WTC11 (cell line): Measurements from ENCODE around the gene MEIOSIN. TPM values are rescaled to one million over a fixed set of nuclear protein-coding genes. Genes with fewer than 3 reads are reported as not detected.

Experiments
- ATAC-seq: fragments of 200-7000 bp; cut with Tn5 transposase; 2 replicates; pipeline ENCODE4 v1.10.0; 2021; ENCODE audit warnings: mild to moderate bottlenecking, moderate library complexity
- CTCF ChIA-PET: fragments of 300-600 bp; sonication (Branson Sonifier 250); formaldehyde crosslinking; loops from one replicate; lab custom pipeline; 2021; ENCODE audit warnings: antibody characterized with exemption; lab: Charles Lee
- POLR2A ChIA-PET: fragments of 350-600 bp; sonication (Branson Sonifier 250); formaldehyde crosslinking; loops from one replicate; lab custom pipeline; 2021; ENCODE audit warnings: antibody characterized with exemption; lab: Charles Lee
- DNase-seq: peaks from one replicate; pipeline ENCODE4 v3.0.0; 2021; ENCODE audit warnings: low spot score
- H3K27ac Mint-ChIP-seq: 2 replicates; pipeline ENCODE4 v1.8.0; 2021; ENCODE audit warnings: mixed read lengths
- H3K27me3 Mint-ChIP-seq: 2 replicates; pipeline ENCODE4 v1.8.0; 2021; ENCODE audit warnings: low read depth, mild to moderate bottlenecking, moderate library complexity, mixed read lengths
- H3K36me3 Mint-ChIP-seq: 2 replicates; pipeline ENCODE4 v1.8.0; 2021; ENCODE audit warnings: mixed read lengths
- H3K4me1 Mint-ChIP-seq: 2 replicates; pipeline ENCODE4 v1.8.0; 2022; ENCODE audit warnings: mixed read lengths
- H3K4me3 Mint-ChIP-seq: 2 replicates; pipeline ENCODE4 v1.8.0; 2021; ENCODE audit warnings: mild to moderate bottlenecking, moderate library complexity, mixed read lengths
- H3K9me3 Mint-ChIP-seq: 2 replicates; pipeline ENCODE4 v1.8.0; 2021; ENCODE audit warnings: mixed read lengths
- CREM ChIP-seq: sonication (generic); formaldehyde crosslinking; IDR thresholded peaks from 2 replicates; pipeline ENCODE4 v1.8.1; 2022; ENCODE audit warnings: mild to moderate bottlenecking, missing genetic modification reagents, moderate library complexity
- EMX1 ChIP-seq: fragments of 250-450 bp; sonication (Bioruptor Pico); IDR thresholded peaks from 2 replicates; pipeline ENCODE4 v1.8.0; 2021; ENCODE audit warnings: mild to moderate bottlenecking
- ESRRA ChIP-seq: sonication (generic); formaldehyde crosslinking; IDR thresholded peaks from 2 replicates; pipeline ENCODE4 v1.8.1; 2022; ENCODE audit warnings: mild to moderate bottlenecking, missing genetic modification reagents, borderline replicate concordance
- ETV6 ChIP-seq: sonication (generic); formaldehyde crosslinking; IDR thresholded peaks from 2 replicates; pipeline ENCODE4 v1.8.1; 2022; ENCODE audit warnings: mild to moderate bottlenecking, missing genetic modification reagents
- GTF2I ChIP-seq: fragments of 250-450 bp; sonication (Bioruptor Pico); conservative IDR thresholded peaks from 2 replicates; pipeline ENCODE4 v1.4.0; 2021; ENCODE audit warnings: mild to moderate bottlenecking
- HMGA2 ChIP-seq: fragments of 250-450 bp; sonication (Bioruptor Pico); IDR thresholded peaks from 2 replicates; pipeline ENCODE4 v1.4.0; 2021; ENCODE audit warnings: mild to moderate bottlenecking, moderate library complexity
- NR1H2 ChIP-seq: sonication (generic); formaldehyde crosslinking; IDR thresholded peaks from 2 replicates; pipeline ENCODE4 v1.9.0; 2021; ENCODE audit warnings: mild to moderate bottlenecking, moderate library complexity, missing genetic modification reagents
- PRRX2 ChIP-seq: fragments of 250-450 bp; sonication (Bioruptor Pico); IDR thresholded peaks from 2 replicates; pipeline ENCODE4 v1.8.0; 2021; ENCODE audit warnings: mild to moderate bottlenecking
- STAT6 ChIP-seq: sonication (generic); formaldehyde crosslinking; conservative IDR thresholded peaks from 2 replicates; pipeline ENCODE4 v1.8.1; 2023; ENCODE audit warnings: mild to moderate bottlenecking, low read depth, missing genetic modification reagents, moderate library complexity
- TP53 ChIP-seq: sonication (generic); formaldehyde crosslinking; IDR thresholded peaks from 2 replicates; pipeline ENCODE4 v1.8.1; 2023; ENCODE audit warnings: mild to moderate bottlenecking, missing genetic modification reagents
- ZBTB21 ChIP-seq: sonication (generic); formaldehyde crosslinking; IDR thresholded peaks from 2 replicates; pipeline ENCODE4 v1.8.1; 2023; ENCODE audit warnings: mild to moderate bottlenecking, missing genetic modification reagents, borderline replicate concordance
- ZBTB43 ChIP-seq: sonication (generic); formaldehyde crosslinking; IDR thresholded peaks from 2 replicates; pipeline ENCODE4 v1.8.1; 2023; ENCODE audit warnings: mild to moderate bottlenecking, missing genetic modification reagents
- ZMAT4 ChIP-seq: fragments of 250-450 bp; sonication (Bioruptor Pico); IDR thresholded peaks from 2 replicates; pipeline ENCODE4 v1.9.0; 2021; ENCODE audit warnings: mild to moderate bottlenecking
- ZNF121 ChIP-seq: sonication (generic); formaldehyde crosslinking; IDR thresholded peaks from 2 replicates; pipeline ENCODE4 v1.8.0; 2023; ENCODE audit warnings: missing genetic modification reagents
- ZNF219 ChIP-seq: sonication (generic); formaldehyde crosslinking; IDR thresholded peaks from 2 replicates; pipeline ENCODE4 v1.8.0; 2023; ENCODE audit warnings: missing genetic modification reagents, mild to moderate bottlenecking, borderline replicate concordance
- total RNA-seq: library from RNA; stranded (reverse); gene quantifications from 3 replicates; pipeline ENCODE4 v1.2.3, GENCODE V29; 2021
- TF ChIP-seq, protein P1 (sequence below): fragments of 250-450 bp; sonication (Bioruptor Pico); conservative IDR thresholded peaks from 2 replicates; pipeline ENCODE4 v1.9.0; 2021; ENCODE audit warnings: mild to moderate bottlenecking
- TF ChIP-seq, protein P2 (sequence below): sonication (generic); formaldehyde crosslinking; IDR thresholded peaks from 2 replicates; pipeline ENCODE4 v1.8.1; 2023; ENCODE audit warnings: mild to moderate bottlenecking, missing genetic modification reagents, moderate library complexity
- TF ChIP-seq, protein P3 (sequence below): fragments of 250-450 bp; sonication (Bioruptor Pico); IDR thresholded peaks from 2 replicates; pipeline ENCODE4 v1.9.0; 2021; ENCODE audit warnings: mild to moderate bottlenecking, borderline replicate concordance

Gene MEIOSIN
- total RNA-seq, 1 experiment from 2014 or later, result not detected

DNA sequence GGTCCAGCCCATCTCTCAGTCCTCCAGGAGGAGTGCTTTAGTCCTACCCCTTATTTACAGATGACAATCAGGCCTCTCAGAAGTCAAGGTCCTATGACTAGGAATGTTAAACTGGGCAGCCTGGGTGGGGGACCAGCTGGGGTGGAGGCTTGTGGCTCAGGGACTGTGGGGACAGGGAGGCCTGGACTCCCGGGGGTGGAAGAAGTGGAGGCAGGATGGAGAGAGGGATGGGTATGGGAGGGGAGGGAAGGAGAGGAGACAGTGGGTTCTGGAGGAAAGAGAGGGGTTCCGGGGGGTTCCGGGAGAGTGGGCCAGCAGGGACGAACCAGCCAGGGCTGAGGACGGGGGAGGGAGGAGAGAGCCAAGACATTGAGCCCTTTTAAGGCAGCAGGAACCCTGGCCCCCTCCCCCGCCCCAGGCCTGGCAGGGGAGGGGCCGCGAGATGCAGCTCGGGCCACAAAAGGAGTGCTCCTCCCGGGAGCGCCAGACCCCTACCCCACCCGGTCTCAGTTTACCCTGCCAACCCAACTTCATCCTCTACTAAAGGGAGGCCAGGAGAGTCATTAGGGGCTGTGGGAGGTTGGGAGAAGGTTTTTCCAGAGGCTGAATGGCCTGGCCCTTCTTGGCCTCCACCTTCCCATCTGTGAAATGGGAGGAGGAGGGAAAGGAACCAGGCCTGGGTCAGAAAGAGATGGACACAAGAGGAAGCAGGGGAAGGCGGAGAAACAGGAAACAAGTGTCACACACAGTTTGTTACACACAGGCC lies 47.4 kb downstream of the MEIOSIN start:
- no peaks in the 10 kb centered on the region for H3K9me3 Mint-ChIP-seq

DNA sequence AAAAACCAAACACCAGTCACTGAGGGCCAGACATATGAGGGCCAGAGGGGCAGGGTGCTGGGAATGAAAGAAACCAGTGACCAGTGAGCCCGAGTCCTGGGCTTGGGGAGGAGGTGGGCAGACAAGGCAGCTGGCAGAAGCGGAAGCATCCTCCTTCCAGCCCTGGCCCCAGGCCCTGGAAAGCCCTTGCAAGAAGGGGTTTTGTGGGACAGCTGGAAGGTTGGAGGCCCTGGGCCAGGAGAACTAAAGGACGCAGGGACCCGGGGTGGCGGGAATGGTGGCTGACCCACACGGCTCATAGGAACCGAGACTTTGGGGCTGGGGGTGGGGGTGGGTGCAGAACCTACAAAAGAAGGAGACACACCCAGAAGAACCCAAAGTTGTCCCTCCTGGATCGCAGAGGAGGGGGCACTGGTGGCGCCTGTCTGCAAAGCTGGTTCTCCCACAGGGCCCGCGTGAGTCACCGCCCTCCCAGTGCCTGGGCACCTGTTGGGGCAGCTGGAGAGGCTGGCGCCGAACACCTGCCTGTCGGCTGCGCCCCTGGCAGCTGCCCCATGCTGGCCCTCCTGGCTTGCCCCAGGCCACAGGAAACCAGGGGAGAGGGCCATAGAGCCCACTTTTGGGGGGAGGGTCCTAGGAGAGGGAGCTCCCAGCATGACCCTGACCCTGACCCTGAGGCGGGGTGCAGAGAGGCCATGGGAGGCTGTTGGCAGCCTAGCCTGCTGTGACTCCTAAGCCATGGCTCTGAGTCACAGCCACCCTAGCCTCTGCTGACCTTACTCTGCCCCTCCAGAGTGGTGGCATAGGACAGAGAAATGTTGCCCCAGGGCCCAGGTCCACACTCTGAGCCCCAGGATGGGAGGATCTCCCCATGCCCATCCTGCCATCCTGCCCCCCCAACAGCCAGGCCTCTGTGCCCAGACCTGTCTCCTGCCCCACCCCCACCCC lies 48.2 kb downstream of the MEIOSIN start:
- POLR2A ChIA-PET, result interaction anchor here (5.4 kb wide), 1 partner anchor 11 kb away, joined by 70 read pairs; the partner anchor contains the start of gene SIX5
- CTCF ChIA-PET, result interaction anchor here (0.6 to 5.4 kb wide), 8 partner anchors 11 to 102 kb away, joined by 4 to 175 read pairs (median 10); partner anchors contain the start of genes DMWD, RSPH6A and SIX5
- Mint-ChIP-seq H3K36me3 (peaks cover 12% of the 10 kb centered on the region), H3K27me3 (peaks cover 32% of the 10 kb centered on the region), H3K4me3 (no peak overlapping the region), H3K4me1 (peaks cover 33% of the 10 kb centered on the region), H3K9me3 (no peaks in the 10 kb centered on the region), H3K27ac (no peak overlapping the region)
- ATAC-seq, result no peak
- DNase-seq, result no peak
- TF ChIP-seq ZNF219 (no peak), EMX1 (no peak), CREM (CRISPR knock-in tag) (no peak), ZBTB43 (CRISPR knock-in tag) (no peak), ETV6 (CRISPR knock-in tag) (no peak), STAT6 (CRISPR knock-in tag) (no peak), ZBTB21 (CRISPR knock-in tag) (no peak)
- TF ChIP-seq, protein P1, sequence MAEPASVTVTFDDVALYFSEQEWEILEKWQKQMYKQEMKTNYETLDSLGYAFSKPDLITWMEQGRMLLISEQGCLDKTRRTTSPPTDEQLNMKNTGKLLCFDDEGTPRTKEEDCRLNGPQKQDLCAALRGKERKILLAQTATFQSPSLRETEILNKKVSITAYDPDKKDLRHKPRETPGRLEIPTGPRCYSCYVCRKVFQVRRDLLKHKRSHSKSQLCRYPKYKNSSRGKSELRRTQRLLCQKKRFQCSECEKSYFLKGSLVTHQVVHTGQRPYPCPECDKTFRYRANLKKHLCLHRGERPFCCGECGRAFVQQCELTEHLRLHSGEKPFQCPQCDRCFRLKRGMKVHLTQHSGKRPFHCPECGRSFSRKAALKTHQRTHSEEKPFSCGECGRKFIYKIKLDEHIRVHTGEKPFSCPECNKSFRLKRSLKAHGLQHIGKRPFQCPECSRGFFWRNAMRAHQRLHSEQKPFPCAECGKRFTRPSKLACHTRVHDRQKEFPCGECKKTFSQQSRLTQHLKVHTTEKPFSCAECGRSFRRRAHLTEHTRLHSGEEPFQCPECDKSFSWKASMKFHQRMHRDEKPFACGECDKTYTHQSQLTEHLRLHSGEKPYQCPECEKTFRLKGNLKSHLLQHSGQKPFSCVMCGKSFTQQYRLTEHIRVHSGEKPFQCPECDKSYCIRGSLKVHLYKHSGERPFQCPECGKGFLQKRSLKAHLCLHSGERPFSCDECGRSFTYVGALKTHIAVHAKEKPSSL, result no peak

More for the DNA sequence above, 47.4 kb downstream of the MEIOSIN start:
- no peak overlapping the region for H3K4me3 Mint-ChIP-seq
- ChIA-PET POLR2A (interaction anchor here (5.4 kb wide), 1 partner anchor 10 kb away, joined by 70 read pairs; the partner anchor contains the start of gene SIX5), CTCF (interaction anchor here (0.6 to 5.4 kb wide), 6 partner anchors 12 to 103 kb away, joined by 4 to 175 read pairs (median 18); partner anchors contain the start of genes RSPH6A and SIX5)
- H3K36me3 Mint-ChIP-seq, result peaks cover 12% of the 10 kb centered on the region; the same call in 1 of the 2 replicates
- H3K27me3 Mint-ChIP-seq, result peaks cover 32% of the 10 kb centered on the region
- ATAC-seq (no peak), DNase-seq (no peak)
- TF ChIP-seq NR1H2 (CRISPR knock-in tag), result no peak
- TF ChIP-seq ZNF121 (CRISPR knock-in tag), result 0 out of 2 replicates have a peak, but pooled peaks have one; percentile 7
- TF ChIP-seq, protein P2, sequence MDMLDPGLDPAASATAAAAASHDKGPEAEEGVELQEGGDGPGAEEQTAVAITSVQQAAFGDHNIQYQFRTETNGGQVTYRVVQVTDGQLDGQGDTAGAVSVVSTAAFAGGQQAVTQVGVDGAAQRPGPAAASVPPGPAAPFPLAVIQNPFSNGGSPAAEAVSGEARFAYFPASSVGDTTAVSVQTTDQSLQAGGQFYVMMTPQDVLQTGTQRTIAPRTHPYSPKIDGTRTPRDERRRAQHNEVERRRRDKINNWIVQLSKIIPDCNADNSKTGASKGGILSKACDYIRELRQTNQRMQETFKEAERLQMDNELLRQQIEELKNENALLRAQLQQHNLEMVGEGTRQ (CRISPR knock-in tag), result no peak
- TF ChIP-seq ESRRA (CRISPR knock-in tag), result no peak
- no peak for TF ChIP-seq ZMAT4 (CRISPR knock-in tag)
- TF ChIP-seq TP53 (CRISPR knock-in tag), result no peak
- TF ChIP-seq, protein P3, sequence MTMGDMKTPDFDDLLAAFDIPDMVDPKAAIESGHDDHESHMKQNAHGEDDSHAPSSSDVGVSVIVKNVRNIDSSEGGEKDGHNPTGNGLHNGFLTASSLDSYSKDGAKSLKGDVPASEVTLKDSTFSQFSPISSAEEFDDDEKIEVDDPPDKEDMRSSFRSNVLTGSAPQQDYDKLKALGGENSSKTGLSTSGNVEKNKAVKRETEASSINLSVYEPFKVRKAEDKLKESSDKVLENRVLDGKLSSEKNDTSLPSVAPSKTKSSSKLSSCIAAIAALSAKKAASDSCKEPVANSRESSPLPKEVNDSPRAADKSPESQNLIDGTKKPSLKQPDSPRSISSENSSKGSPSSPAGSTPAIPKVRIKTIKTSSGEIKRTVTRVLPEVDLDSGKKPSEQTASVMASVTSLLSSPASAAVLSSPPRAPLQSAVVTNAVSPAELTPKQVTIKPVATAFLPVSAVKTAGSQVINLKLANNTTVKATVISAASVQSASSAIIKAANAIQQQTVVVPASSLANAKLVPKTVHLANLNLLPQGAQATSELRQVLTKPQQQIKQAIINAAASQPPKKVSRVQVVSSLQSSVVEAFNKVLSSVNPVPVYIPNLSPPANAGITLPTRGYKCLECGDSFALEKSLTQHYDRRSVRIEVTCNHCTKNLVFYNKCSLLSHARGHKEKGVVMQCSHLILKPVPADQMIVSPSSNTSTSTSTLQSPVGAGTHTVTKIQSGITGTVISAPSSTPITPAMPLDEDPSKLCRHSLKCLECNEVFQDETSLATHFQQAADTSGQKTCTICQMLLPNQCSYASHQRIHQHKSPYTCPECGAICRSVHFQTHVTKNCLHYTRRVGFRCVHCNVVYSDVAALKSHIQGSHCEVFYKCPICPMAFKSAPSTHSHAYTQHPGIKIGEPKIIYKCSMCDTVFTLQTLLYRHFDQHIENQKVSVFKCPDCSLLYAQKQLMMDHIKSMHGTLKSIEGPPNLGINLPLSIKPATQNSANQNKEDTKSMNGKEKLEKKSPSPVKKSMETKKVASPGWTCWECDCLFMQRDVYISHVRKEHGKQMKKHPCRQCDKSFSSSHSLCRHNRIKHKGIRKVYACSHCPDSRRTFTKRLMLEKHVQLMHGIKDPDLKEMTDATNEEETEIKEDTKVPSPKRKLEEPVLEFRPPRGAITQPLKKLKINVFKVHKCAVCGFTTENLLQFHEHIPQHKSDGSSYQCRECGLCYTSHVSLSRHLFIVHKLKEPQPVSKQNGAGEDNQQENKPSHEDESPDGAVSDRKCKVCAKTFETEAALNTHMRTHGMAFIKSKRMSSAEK, result no peak
- TF ChIP-seq HMGA2 (CRISPR knock-in tag), result no peak
- 0 out of 2 replicates have a peak, but pooled peaks have one; percentile 26 for TF ChIP-seq GTF2I
- no peak for TF ChIP-seq PRRX2 (CRISPR knock-in tag)
- no peak for TF ChIP-seq ETV6 (CRISPR knock-in tag)
- peaks cover 33% of the 10 kb centered on the region for H3K4me1 Mint-ChIP-seq
- no peak overlapping the region for H3K27ac Mint-ChIP-seq
